Thyroid gland (tissue), 4 donors: ENCODE results near the gene PDE6A. TPM values are rescaled to one million over a fixed set of nuclear protein-coding genes. Genes with fewer than 3 reads are reported as not detected.

Source experiments
- DNase-seq, 2 donors: peaks; one replicate each; pipeline ENCODE4 v3.0.0-alpha.2; 2019
- H3K27ac ChIP-seq, 3 donors: fragments of 200-600 bp; sonication (generic); 1 replicate in 2 of 3; 2 replicates in 1 of 3; pipeline ENCODE4 v1.5.1; 2016 to 2019; ENCODE audit warnings: mild to moderate bottlenecking in 1 of 3, moderate library complexity in 1 of 3
- H3K27me3 ChIP-seq: fragments of 200-600 bp; sonication (generic); one replicate; pipeline ENCODE4 v1.5.1; 2019
- H3K36me3 ChIP-seq, 2 donors: fragments of 200-600 bp; sonication (generic); one replicate each; pipeline ENCODE4 v1.5.1; 2016 to 2019
- H3K4me1 ChIP-seq, 2 donors: fragments of 200-600 bp; sonication (generic); one replicate each; pipeline ENCODE4 v1.5.1; 2017 to 2019
- H3K4me3 ChIP-seq, 3 donors: fragments of 200-600 bp; sonication (generic); replicated peaks in 1 of 3; 1 replicate in 2 of 3; 2 replicates in 1 of 3; pipeline ENCODE4 v1.5.1; 2016; ENCODE audit warnings: mild to moderate bottlenecking in 1 of 3
- H3K9me3 ChIP-seq: fragments of 200-600 bp; sonication (generic); one replicate; pipeline ENCODE4 v1.5.1; 2017
- CTCF ChIP-seq, 6 experiments: fragments of 200-600 bp in 3 of 6; fragments of 450-650 bp in 3 of 6; sonication (generic) in 3 of 6; IDR thresholded peaks; one replicate each; pipeline ENCODE4 v1.5.1; 2016 to 2019; ENCODE audit warnings: antibody characterized with exemption in 6 of 6, mild to moderate bottlenecking in 2 of 6, inconsistent platforms in 1 of 6, moderate library complexity in 1 of 6
- POLR2A ChIP-seq, 2 donors: fragments of 450-650 bp; IDR thresholded peaks; one replicate each; pipeline ENCODE4 v1.6.1; 2017; ENCODE audit warnings: antibody characterized with exemption in 2 of 2, mild to moderate bottlenecking in 2 of 2, moderate library complexity in 1 of 2
- WGBS, 2 donors: methylation state at CpG; one replicate each; pipeline ENCODE4 v1.1.5; 2017; 5-methylcytosine and 5-hydroxymethylcytosine counted together
- intact Hi-C: fragments of 100-400 bp; cut with DNase I; formaldehyde crosslinking; loops from one replicate; pipeline ENCODE4 v1.15.1; 2023
- total RNA-seq, 4 donors: library from RNA; depleted of rRNA; stranded (reverse); fragments of >200 nt; gene quantifications; one replicate each; pipeline ENCODE4 v1.2.3, GENCODE V29; 2016

PDE6A gene
- total RNA-seq, 4 donors from 2014 or later, result not detected

DNA sequence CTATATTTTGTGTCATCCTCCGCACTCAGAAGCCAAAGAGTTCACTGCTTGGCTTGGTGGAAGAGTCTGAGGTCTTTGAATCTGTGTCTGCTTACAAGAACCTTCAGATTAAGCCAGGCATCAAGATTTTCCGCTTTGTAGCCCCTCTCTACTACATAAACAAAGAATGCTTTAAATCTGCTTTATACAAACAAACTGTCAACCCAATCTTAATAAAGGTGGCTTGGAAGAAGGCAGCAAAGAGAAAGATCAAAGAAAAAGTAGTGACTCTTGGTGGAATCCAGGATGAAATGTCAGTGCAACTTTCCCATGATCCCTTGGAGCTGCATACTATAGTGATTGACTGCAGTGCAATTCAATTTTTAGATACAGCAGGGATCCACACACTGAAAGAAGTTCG lies 36.6 kb upstream of the PDE6A start:
- Histone ChIP-seq H3K9me3 (no peaks in the 10 kb centered on the region), H3K27me3 (no peaks in the 10 kb centered on the region), H3K27ac (no peak overlapping the region), H3K4me3 (no peak overlapping the region), H3K4me1 (peaks cover 0 to 6% of the 10 kb centered on the region in 2 donors), H3K36me3 (peaks cover 5 to 6% of the 10 kb centered on the region in 2 donors)
- WGBS, 2 donors, result 92 to 99% methylated on average over 3 of the region's 3 CpGs
- no peak for DNase-seq
- TF ChIP-seq CTCF (IDR thresholded peaks at IDR 0.05) (no peak), POLR2A (IDR thresholded peaks at IDR 0.05) (no peak)
- intact Hi-C loops, result no loop called here

- Histone ChIP-seq H3K27ac (no peak overlapping the region), H3K4me3 (no peak overlapping the region), H3K27me3 (no peaks in the 10 kb centered on the region), H3K36me3 (peaks cover 5 to 6% of the 10 kb centered on the region in 2 donors), H3K9me3 (no peaks in the 10 kb centered on the region), H3K4me1 (peaks cover 0 to 6% of the 10 kb centered on the region in 2 donors)
- no peak for DNase-seq
- 88 to 92% methylated on average over 1 of the region's 1 CpG for WGBS, 2 donors
- no peak for TF ChIP-seq CTCF (IDR thresholded peaks at IDR 0.05)
- TF ChIP-seq POLR2A (IDR thresholded peaks at IDR 0.05), result no peak
- intact Hi-C loops, result no loop called here
Measured at GRCh38 chr5:149979896-149980295, 35.3 kb upstream of the PDE6A start.

DNA sequence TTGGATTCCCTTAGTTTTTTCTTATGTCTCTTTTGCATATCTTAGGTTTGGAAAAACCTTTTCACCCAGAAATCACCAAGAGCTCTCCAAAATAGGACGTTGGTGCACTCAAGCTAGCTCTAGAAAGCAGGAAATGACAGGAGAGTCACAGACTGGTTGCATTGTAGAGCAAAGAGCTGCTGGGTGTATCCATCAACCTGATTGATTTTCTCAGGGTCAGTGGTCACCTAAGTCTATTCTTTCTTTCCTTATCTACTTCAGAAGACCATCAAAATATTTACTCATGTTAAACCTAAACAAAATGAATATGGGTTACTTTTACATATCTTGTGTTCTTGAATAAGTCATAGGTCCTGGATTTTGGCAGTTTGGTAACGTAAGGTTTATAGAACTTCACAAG lies 30.8 kb upstream of the PDE6A start:
- intact Hi-C loops, result no loop called here
- TF ChIP-seq POLR2A (IDR thresholded peaks at IDR 0.05), result no peak
- TF ChIP-seq CTCF (IDR thresholded peaks at IDR 0.05), result no peak
- DNase-seq, result no peak
- Histone ChIP-seq H3K9me3 (no peaks in the 10 kb centered on the region), H3K4me3 (no peak overlapping the region), H3K27me3 (no peaks in the 10 kb centered on the region), H3K27ac (no peak overlapping the region), H3K36me3 (peaks cover 2 to 6% of the 10 kb centered on the region in 2 donors), H3K4me1 (no peaks in the 10 kb centered on the region)
- 62 to 64% methylated on average over 2 of the region's 2 CpGs for WGBS, 2 donors

DNA sequence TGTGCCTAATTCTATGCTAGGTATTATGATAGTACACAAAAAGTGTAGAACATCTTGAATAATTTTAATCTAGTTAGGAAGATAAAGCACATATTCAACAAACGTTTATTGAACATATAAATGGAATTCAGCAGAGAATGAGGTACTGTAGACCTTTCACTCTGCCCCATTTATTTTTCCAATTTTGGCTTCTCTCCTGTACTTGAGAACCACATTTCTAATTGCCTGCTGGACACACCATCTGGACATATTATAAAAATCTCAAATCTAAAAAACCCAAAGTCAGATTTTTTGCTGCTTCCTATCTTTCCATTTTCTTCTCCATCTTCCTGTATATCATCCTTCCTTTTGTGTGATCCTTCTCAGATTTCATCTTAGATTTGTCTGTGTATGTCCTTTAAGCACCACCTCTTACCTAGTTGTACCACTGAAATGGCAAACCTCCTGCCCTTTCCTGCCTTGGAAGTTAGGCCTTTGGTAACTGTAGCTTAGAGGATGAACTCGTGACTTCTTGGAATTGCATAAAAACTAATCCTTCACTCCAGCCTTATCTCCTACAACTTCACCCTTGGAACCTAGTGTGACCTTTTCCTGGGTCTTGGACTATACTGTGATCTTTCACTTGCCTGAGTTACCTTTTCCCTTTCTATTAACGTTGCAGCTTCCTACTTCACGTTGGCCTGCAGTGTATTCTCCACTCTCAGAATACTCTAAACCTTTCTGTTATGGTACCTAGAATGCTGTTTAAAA lies 24.8 kb upstream of the PDE6A start:
- Histone ChIP-seq H3K4me3 (no peak overlapping the region), H3K4me1 (no peaks in the 10 kb centered on the region), H3K9me3 (no peaks in the 10 kb centered on the region), H3K27me3 (no peaks in the 10 kb centered on the region), H3K36me3 (no peaks in the 10 kb centered on the region), H3K27ac (no peak overlapping the region)
- no peak for DNase-seq
- WGBS, 2 donors, result 91 to 94% methylated on average over 4 of the region's 4 CpGs
- TF ChIP-seq POLR2A (IDR thresholded peaks at IDR 0.05) (no peak), CTCF (IDR thresholded peaks at IDR 0.05) (no peak)
- intact Hi-C loops, result no loop called here

DNA sequence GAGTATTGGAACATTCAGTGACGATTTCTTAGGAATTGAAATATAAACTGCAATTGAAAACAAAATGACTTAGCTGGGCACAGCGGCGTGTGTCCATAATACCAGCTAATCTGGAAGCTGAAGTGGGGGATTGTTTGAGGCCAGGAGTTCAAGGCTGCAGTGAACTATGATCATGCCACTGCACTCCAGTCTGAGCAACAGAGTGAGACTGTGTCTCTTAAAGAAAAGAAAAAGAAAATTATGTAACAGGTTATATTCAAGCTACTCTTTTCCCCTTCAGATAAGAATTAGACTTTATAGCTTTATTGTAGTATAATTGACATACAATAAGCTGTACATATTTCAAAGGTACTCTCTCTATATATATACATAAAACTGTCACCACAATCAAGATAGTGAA lies 22.4 kb upstream of the PDE6A start:
- peaks cover 0 to 1% of the 10 kb centered on the region in 2 donors for H3K4me1 ChIP-seq
- 91 to 96% methylated on average over 3 of the region's 3 CpGs for WGBS, 2 donors

More for the DNA sequence above, 22.4 kb upstream of the PDE6A start:
- Histone ChIP-seq H3K9me3 (no peaks in the 10 kb centered on the region), H3K27me3 (no peaks in the 10 kb centered on the region), H3K4me3 (no peak overlapping the region), H3K27ac (no peak overlapping the region), H3K36me3 (no peaks in the 10 kb centered on the region)
- TF ChIP-seq POLR2A (IDR thresholded peaks at IDR 0.05) (no peak), CTCF (IDR thresholded peaks at IDR 0.05) (no peak)
- intact Hi-C loops, result no loop called here
- no peak for DNase-seq
